C4-2B (cell line): ENCODE measurements around the gene LPP.
"Not testable (repeated sequence)": the region's sequence is repeated elsewhere in the genome, so short reads cannot be mapped to it uniquely, and the experiment has no call there.

Experiments
- H3K27ac ChIP-seq: fragments of 450-650 bp; 2 replicates; pipeline ENCODE4 v1.5.1; 2017
- ZFX ChIP-seq: fragments of 450-650 bp; IDR thresholded peaks from 2 replicates; pipeline ENCODE4 v1.6.1; 2017
- TF ChIP-seq, protein P1 (sequence below): fragments of 450-650 bp; conservative IDR thresholded peaks from 2 replicates; pipeline ENCODE4 v1.5.1; 2017; ENCODE audit warnings: mild to moderate bottlenecking

The LPP gene

DNA sequence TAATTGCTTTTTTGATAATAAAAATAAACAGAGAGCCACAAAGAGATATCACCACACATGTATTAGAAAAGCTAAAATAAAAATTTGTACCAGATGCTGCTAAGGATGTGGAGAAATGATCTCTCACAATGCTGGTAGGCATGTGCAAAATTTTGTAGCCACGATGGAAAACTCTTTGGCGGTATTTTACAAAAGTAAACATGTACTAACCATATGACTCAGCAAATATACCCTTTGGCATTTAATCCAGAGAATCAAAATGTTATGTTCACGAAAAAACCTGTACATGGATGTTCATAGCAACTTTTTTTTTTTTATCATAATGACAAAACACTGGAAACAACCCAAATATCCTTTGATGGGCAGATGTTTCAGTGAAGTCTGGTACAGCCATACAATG, 261.2 kb downstream of the LPP start:
- TF ChIP-seq ZFX, result no peak
- TF ChIP-seq, protein P1, sequence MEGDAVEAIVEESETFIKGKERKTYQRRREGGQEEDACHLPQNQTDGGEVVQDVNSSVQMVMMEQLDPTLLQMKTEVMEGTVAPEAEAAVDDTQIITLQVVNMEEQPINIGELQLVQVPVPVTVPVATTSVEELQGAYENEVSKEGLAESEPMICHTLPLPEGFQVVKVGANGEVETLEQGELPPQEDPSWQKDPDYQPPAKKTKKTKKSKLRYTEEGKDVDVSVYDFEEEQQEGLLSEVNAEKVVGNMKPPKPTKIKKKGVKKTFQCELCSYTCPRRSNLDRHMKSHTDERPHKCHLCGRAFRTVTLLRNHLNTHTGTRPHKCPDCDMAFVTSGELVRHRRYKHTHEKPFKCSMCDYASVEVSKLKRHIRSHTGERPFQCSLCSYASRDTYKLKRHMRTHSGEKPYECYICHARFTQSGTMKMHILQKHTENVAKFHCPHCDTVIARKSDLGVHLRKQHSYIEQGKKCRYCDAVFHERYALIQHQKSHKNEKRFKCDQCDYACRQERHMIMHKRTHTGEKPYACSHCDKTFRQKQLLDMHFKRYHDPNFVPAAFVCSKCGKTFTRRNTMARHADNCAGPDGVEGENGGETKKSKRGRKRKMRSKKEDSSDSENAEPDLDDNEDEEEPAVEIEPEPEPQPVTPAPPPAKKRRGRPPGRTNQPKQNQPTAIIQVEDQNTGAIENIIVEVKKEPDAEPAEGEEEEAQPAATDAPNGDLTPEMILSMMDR, result no peak
- no peak overlapping the region for H3K27ac ChIP-seq

DNA sequence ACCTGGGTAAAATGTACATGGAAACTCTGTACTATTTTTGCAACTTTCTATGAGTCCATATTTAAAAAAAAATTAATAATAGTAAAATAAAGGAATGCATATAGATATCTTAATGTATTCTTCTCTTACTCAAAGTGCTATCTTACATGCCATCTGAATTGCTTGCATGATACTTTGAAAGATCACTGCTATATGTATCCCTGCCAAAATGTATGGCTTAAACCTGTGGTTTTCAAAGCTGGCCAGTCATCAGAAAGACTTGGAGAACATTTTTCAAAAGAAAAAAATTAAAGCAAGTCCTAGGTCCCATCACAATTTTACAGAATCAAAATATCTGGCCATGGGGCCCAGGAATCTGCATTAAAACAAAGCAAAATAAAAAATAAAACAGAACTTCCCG, 262.1 kb downstream of the LPP start:
- no peak for TF ChIP-seq ZFX
- TF ChIP-seq, protein P1, result no peak
- H3K27ac ChIP-seq, result no peak overlapping the region

DNA sequence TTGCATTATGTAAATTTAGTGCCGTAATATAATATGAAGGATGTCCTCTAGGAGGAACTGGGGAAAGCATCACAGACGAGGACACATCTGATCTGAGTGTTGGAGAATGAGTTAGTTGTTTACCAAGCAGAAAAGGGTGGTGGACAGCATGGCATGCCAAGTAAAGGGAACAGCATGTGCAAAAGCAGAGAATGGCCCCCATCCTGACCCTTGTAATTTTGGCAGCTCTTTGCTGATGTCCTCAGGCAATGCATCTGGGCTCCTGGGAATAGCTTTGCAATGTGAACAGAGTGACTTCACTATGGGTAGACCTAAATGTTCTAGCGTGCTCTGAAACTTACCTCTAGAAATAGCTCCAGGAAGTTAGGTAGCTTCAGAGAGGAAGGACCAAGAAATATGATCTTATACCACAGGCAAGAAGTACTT, 263.3 kb downstream of the LPP start:
- TF ChIP-seq, protein P1, result no peak
- TF ChIP-seq ZFX, result no peak
- H3K27ac ChIP-seq, result no peak overlapping the region; the same call in 1 of the 2 replicates

DNA sequence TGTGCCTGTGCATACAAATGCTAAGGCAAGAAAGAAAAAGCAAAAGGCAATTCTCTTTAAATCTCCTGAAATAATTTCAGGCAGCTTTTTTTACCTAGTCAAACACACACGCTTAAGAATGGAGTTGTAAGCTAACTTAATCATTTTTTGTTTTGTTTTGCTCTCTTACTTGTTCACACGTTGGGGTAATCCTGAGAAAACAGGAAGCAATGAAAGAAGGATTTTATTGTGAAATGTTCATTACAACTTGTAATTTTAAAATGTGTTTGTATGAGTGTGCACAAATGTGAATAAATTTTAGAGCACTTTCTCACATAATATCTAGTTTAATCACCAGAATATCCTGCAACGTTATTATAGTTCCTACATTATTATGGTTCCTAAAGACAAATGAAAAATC, 263.8 kb downstream of the LPP start:
- no peak overlapping the region for H3K27ac ChIP-seq
- no peak for TF ChIP-seq ZFX
- TF ChIP-seq, protein P1, result no peak

DNA sequence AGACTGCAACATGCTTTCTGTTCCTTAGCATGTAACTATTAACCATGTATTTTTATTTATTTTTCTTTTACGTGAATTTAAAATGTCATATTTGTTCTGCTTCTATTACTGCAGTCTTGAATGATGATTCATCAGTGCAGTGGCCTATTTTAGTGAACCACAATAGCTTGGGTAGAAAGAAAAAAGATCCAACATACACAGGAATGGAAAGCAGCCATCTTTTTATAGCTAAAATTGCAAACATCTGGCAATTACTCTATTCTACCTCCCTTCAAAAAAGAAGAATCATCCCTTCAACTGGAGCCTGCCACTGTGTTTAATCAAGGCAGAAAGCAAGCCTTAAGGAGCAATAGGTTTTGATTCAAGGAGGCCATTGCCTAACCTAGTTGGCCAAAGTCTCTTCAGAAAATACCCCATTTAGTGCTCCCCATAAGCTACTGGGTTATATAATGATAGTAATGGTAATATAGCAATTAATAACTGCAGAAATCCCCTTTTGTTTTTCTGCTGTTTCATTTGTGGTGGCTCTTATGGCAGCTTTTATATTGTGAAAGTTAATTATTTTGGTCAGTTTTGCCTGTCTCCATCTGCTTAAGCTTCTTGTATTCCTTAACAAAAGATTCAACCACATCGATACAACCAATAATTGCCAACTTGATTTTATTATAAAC, 267.3 kb downstream of the LPP start:
- no peak for TF ChIP-seq ZFX
- TF ChIP-seq, protein P1, result no peak
- H3K27ac ChIP-seq, result no peak overlapping the region

DNA sequence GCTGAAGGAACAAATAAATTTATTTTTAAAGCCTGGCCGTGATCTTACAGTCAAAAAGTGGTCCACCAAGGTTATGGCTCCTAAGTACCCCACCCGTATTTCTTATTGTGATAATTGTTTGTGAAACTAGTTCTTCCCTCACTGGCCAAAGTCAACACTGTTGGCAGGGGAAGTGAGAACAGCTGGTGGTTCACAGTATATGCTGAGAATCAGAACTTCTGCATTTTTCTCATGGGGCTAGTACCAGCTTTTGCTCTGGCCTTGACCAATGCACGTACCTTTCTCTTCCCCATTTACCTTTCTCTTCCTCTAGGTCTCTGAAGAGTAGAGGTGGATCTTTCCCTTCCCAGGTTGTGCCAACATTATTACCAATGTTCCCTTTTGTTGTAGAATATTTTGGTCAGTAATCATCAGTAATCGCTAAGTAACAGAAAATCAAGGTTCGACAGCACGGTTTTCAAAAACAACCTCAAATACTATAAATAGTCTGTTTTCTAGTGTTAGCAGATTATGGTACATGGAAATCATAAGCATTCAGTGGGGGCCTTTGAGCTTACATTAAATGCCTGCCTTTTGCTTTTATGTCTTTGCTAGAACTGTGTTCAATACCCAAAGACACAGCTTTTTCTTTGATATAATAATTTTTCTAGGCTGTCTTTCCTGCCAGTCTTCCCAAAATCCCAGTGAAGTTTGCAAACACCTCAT, 268.0 kb downstream of the LPP start:
- TF ChIP-seq, protein P1, result no peak
- TF ChIP-seq ZFX, result no peak
- no peak overlapping the region for H3K27ac ChIP-seq

DNA sequence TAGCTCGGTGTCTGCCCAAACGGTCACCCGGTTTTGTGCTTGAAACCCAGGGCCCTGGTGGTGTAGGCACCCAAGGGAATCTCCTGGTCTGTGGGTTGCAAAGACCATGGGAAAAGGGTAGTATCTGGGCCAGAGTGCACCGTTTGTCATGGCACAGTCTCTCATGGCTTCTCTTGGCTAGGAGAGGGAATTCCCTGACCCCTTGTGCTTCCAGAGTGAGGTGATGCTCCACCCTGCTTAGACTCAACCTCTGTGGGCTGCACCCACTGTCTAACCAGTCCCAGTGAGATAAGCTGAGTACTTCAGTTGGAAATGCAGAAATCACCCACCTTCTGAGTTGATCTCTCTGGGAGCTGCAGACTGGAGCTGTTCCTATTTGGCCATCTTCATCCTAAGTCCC, 274.0 kb downstream of the LPP start:
- H3K27ac ChIP-seq, result not testable (repeated sequence)

DNA sequence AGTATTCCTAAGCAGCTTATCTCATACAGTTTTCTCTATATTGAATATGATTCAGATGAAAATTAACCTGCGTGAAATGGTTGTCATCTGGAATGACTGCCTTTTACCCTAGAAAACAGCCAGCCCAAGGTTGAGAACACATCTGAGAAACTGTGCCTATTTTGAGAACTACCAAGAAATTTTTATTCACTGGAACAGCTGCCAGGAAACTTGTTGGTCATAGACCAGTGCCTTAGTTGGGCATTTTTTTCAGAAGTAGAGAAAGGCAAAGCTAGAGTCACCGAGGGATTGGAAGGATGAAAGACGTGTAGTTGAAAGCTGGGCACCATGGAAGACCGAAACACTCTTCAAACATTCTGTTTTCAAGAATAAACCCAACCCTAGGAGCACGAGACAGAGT, 277.1 kb downstream of the LPP start:
- TF ChIP-seq, protein P1, result no peak
- TF ChIP-seq ZFX, result no peak
- H3K27ac ChIP-seq, result no peak overlapping the region
